C4-2B (cell line): ENCODE results near the gene UBXN6.

Experiments
- ZFX ChIP-seq: fragments of 450-650 bp; IDR thresholded peaks from 2 replicates; pipeline ENCODE4 v1.6.1; 2017
- TF ChIP-seq, protein P1 (sequence below): fragments of 450-650 bp; conservative IDR thresholded peaks from 2 replicates; pipeline ENCODE4 v1.5.1; 2017; ENCODE audit warnings: mild to moderate bottlenecking

DNA sequence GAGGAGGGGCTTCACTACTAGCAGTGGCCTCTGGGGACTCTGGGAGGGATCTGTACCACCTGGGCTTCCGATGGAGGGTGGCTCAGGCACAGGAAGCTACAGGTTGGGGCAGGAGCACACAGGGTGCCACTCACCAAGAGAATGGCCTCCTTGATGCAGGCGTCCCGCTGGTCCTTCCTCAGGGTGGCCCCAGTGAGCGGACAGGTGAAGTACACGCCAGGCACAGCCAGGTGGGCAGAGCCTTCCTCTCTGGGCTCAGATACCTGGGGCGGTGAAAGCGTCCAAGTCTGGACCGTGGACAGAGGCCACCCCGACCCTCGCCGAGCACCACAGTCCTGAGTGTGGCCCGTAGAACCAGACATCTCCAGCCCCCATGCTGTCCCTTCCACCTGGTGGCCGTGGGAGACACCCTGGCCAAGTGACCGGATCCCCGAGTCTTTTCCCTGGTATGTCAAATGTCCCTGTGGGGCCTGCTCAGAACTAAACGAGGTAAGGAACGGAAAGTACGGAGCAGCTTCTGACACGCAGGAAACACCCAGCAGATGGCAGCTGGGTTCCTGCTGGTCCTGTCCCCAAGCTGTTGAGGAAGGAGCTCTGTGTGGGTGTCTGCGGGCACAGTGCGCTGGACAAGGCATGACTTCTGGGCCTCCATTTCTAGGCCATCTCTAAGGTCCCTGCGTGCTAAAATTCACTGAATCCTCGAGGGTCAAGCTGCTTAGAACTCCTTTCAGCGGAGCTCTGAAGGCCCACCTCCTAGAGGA, 5.2 kb downstream of the UBXN6 start:
- TF ChIP-seq, protein P1, sequence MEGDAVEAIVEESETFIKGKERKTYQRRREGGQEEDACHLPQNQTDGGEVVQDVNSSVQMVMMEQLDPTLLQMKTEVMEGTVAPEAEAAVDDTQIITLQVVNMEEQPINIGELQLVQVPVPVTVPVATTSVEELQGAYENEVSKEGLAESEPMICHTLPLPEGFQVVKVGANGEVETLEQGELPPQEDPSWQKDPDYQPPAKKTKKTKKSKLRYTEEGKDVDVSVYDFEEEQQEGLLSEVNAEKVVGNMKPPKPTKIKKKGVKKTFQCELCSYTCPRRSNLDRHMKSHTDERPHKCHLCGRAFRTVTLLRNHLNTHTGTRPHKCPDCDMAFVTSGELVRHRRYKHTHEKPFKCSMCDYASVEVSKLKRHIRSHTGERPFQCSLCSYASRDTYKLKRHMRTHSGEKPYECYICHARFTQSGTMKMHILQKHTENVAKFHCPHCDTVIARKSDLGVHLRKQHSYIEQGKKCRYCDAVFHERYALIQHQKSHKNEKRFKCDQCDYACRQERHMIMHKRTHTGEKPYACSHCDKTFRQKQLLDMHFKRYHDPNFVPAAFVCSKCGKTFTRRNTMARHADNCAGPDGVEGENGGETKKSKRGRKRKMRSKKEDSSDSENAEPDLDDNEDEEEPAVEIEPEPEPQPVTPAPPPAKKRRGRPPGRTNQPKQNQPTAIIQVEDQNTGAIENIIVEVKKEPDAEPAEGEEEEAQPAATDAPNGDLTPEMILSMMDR, result no peak
- no peak for TF ChIP-seq ZFX
